Endodermal cell (in vitro differentiated cells): ENCODE measurements around the gene CROCC. TPM values are rescaled to one million over a fixed set of nuclear protein-coding genes. Genes with fewer than 3 reads are reported as not detected.

Source experiments
- DNase-seq: peaks from one replicate; pipeline ENCODE4 v3.0.0-alpha.2; 2017
- H3K27ac ChIP-seq: 2 replicates; pipeline ENCODE4 v1.5.1; 2013; ENCODE audit warnings: mild to moderate bottlenecking, low read depth, low read length, moderate library complexity
- H3K27me3 ChIP-seq: 2 replicates; pipeline ENCODE4 v1.6.1; 2013; ENCODE audit warnings: mild to moderate bottlenecking, low read length, moderate library complexity; ENCODE audit not compliant: insufficient read depth, control insufficient read depth, poor library complexity, severe bottlenecking
- H3K36me3 ChIP-seq: 2 replicates; pipeline ENCODE4 v1.7.0; 2013; ENCODE audit warnings: mild to moderate bottlenecking, low read length, moderate library complexity; ENCODE audit not compliant: control insufficient read depth, insufficient read depth
- H3K4me1 ChIP-seq: one replicate; pipeline ENCODE4 v1.7.0; 2013; ENCODE audit warnings: low read length; ENCODE audit not compliant: control insufficient read depth, insufficient read depth
- H3K4me3 ChIP-seq: 2 replicates; pipeline ENCODE4 v1.5.1; 2013; ENCODE audit warnings: mild to moderate bottlenecking, low read length, moderate library complexity
- H3K9ac ChIP-seq: 2 replicates; pipeline ENCODE4 v1.6.1; 2013; ENCODE audit warnings: mild to moderate bottlenecking, low read length, moderate library complexity; ENCODE audit not compliant: poor library complexity, severe bottlenecking; ENCODE audit errors: extremely low read depth
- H3K9me3 ChIP-seq: 2 replicates; pipeline ENCODE4 v1.6.1; 2013; ENCODE audit warnings: mild to moderate bottlenecking, low read length, moderate library complexity; ENCODE audit not compliant: control insufficient read depth
- H3K27ac Mint-ChIP-seq: 2 replicates; pipeline ENCODE4 v1.8.0; 2020; ENCODE audit warnings: mixed read lengths
- H3K27me3 Mint-ChIP-seq: 2 replicates; pipeline ENCODE4 v1.8.0; 2021; ENCODE audit warnings: mild to moderate bottlenecking, mixed read lengths; ENCODE audit not compliant: insufficient read depth
- H3K36me3 Mint-ChIP-seq: 2 replicates; pipeline ENCODE4 v1.8.0; 2020; ENCODE audit warnings: low read depth, mixed read lengths
- H3K4me1 Mint-ChIP-seq: 2 replicates; pipeline ENCODE4 v1.8.0; 2020; ENCODE audit warnings: mixed read lengths
- H3K4me3 Mint-ChIP-seq: 2 replicates; pipeline ENCODE4 v1.8.0; 2020; ENCODE audit warnings: mild to moderate bottlenecking, moderate library complexity, mixed read lengths
- H3K9me3 Mint-ChIP-seq: 2 replicates; pipeline ENCODE4 v1.8.0; 2020; ENCODE audit warnings: mild to moderate bottlenecking, mixed read lengths
- WGBS, 2 experiments: methylation state at CpG; one replicate each; pipeline versions ENCODE4 v1.1.5 to v1.1.7; 2013; ENCODE audit warnings: missing lambda C conversion rate in 2 of 2, mixed read lengths in 1 of 2; ENCODE audit not compliant: insufficient coverage in 1 of 2, insufficient read length in 1 of 2; 5-methylcytosine and 5-hydroxymethylcytosine counted together
- total RNA-seq, 2 donors: library from RNA; stranded (reverse); fragmentation: NEBNext Ultra II Directional in 1 of 2; extraction: Animal tissue kit (Norgen Biotek cat#: 25700) in 1 of 2; gene quantifications; 2 replicates in 1 of 2; 3 replicates in 1 of 2; pipeline ENCODE4 v1.2.1, GENCODE V29; 2021
- TF ChIP-seq, protein P1 (sequence below): fragments of 200-600 bp; sonication (generic); conservative IDR thresholded peaks from 2 replicates; pipeline ENCODE4 v1.5.0; 2021; ENCODE audit warnings: antibody characterized with exemption, mild to moderate bottlenecking

CROCC gene
- total RNA-seq, 2 donors from 2014 or later = 58.4 to 61.8 TPM

DNA sequence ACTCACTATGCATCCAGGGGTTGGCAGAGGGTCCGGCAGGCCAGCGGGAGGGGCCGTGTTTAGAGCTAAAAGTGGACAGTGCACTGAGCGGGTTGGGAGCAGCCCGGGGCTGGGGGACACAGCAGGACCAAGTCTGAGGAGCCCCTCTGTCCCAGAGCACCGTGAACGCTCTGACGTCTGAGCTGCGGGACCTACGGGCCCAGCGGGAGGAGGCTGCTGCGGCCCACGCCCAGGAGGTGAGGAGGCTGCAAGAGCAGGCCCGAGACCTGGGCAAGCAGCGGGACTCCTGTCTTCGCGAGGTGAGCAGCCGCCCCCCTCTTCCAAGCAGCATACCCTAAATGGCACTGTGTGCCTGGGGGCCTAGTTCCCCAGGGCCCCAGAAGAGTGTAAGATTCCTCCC, 32.8 kb downstream of the CROCC start:
- Histone ChIP-seq H3K27me3 (no peaks in the 10 kb centered on the region), H3K36me3 (peaks cover 5% of the 10 kb centered on the region), H3K9me3 (no peaks in the 10 kb centered on the region), H3K4me3 (no peak overlapping the region), H3K27ac (no peak overlapping the region), H3K4me1 (no peaks in the 10 kb centered on the region), H3K9ac (no peak overlapping the region)
- Mint-ChIP-seq H3K4me3 (no peak overlapping the region), H3K27ac (no peak overlapping the region), H3K9me3 (no peaks in the 10 kb centered on the region), H3K27me3 (no peaks in the 10 kb centered on the region), H3K36me3 (peaks cover 22% of the 10 kb centered on the region), H3K4me1 (no peaks in the 10 kb centered on the region)
- 94 to 95% methylated on average over 13 to 18 of the region's 18 CpGs for WGBS, 2 experiments
- no peak for DNase-seq
- TF ChIP-seq, protein P1, sequence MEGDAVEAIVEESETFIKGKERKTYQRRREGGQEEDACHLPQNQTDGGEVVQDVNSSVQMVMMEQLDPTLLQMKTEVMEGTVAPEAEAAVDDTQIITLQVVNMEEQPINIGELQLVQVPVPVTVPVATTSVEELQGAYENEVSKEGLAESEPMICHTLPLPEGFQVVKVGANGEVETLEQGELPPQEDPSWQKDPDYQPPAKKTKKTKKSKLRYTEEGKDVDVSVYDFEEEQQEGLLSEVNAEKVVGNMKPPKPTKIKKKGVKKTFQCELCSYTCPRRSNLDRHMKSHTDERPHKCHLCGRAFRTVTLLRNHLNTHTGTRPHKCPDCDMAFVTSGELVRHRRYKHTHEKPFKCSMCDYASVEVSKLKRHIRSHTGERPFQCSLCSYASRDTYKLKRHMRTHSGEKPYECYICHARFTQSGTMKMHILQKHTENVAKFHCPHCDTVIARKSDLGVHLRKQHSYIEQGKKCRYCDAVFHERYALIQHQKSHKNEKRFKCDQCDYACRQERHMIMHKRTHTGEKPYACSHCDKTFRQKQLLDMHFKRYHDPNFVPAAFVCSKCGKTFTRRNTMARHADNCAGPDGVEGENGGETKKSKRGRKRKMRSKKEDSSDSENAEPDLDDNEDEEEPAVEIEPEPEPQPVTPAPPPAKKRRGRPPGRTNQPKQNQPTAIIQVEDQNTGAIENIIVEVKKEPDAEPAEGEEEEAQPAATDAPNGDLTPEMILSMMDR = no peak

DNA sequence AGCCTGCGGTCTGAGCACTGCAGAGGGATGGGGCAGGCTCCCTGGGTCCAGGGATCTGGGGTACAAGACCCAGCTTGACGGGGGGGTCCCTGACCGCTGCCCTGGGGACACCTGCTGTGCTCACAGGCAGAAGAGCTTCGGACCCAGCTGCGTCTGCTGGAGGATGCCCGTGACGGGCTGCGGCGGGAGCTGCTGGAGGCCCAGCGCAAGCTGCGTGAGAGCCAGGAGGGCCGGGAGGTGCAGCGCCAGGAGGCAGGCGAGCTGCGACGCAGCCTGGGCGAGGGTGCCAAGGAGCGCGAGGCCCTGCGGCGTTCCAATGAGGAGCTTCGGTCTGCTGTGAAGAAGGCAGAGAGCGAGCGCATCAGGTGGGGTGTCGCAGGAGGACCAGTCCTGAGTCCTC, 33.5 kb downstream of the CROCC start:
- no peak for DNase-seq
- peaks cover 22% of the 10 kb centered on the region for H3K36me3 Mint-ChIP-seq
- no peaks in the 10 kb centered on the region for H3K27me3 Mint-ChIP-seq
- no peak overlapping the region for H3K4me3 Mint-ChIP-seq
- Histone ChIP-seq H3K27ac (no peak overlapping the region), H3K9me3 (no peaks in the 10 kb centered on the region), H3K36me3 (peaks cover 5% of the 10 kb centered on the region), H3K4me3 (no peak overlapping the region), H3K27me3 (no peaks in the 10 kb centered on the region), H3K9ac (no peak overlapping the region), H3K4me1 (no peaks in the 10 kb centered on the region)
- no peaks in the 10 kb centered on the region for H3K4me1 Mint-ChIP-seq
- H3K27ac Mint-ChIP-seq = no peak overlapping the region
- WGBS, 2 experiments = 91 to 93% methylated on average over 20 to 25 of the region's 25 CpGs
- no peaks in the 10 kb centered on the region for H3K9me3 Mint-ChIP-seq
- TF ChIP-seq, protein P1 = no peak

DNA sequence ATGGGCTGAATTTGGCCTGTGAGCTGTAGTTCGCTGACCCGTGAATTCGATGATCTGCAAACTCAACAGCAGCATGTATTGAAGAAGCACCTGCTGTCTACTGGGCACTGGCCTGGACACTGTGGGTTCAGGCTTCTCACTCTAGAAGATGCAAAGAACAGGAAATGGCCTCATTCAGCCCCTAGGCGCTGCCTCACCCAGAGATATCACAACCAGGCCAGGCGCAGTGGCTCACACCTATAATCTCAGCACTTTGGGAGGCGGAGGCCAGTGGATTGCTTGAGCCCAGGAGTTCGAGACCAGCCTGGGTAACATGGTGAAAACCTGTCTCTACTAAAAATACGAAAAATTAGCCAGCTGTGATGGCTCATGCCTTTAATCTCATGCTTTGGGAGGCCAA, 35.0 kb downstream of the CROCC start:
- no peak overlapping the region for H3K27ac Mint-ChIP-seq

More for the DNA sequence above, 35.0 kb downstream of the CROCC start:
- WGBS, 2 experiments = 92 to 98% methylated on average over 8 of the region's 8 CpGs
- Mint-ChIP-seq H3K4me1 (peaks cover 2% of the 10 kb centered on the region), H3K36me3 (peaks cover 16% of the 10 kb centered on the region), H3K9me3 (no peaks in the 10 kb centered on the region), H3K27me3 (no peaks in the 10 kb centered on the region), H3K4me3 (no peak overlapping the region)
- no peaks in the 10 kb centered on the region for H3K27me3 ChIP-seq
- H3K27ac ChIP-seq = no peak overlapping the region
- H3K9me3 ChIP-seq = no peaks in the 10 kb centered on the region
- H3K9ac ChIP-seq = no peak overlapping the region
- TF ChIP-seq, protein P1 = no peak
- H3K4me1 ChIP-seq = no peaks in the 10 kb centered on the region
- H3K36me3 ChIP-seq = peaks cover 5% of the 10 kb centered on the region
- peak; percentile 35 for DNase-seq
- no peak overlapping the region for H3K4me3 ChIP-seq
